Heart right ventricle (tissue), 16 donors: ENCODE measurements around the gene BRICD5. TPM values are rescaled to one million over a fixed set of nuclear protein-coding genes. Genes with fewer than 3 reads are reported as not detected.

Source experiments
- ATAC-seq, 8 donors: fragments of 200-7000 bp; cut with Tn5 transposase; one replicate each; pipeline ENCODE4 v1.9.1; 2020; ENCODE audit warnings: mild to moderate bottlenecking in 8 of 8, moderate library complexity in 8 of 8, moderate number of reproducible peaks in 1 of 8
- DNase-seq, 2 donors: peaks; one replicate each; pipeline ENCODE4 v3.0.0-alpha.2; 2020
- H3K27ac ChIP-seq, 10 donors: fragments of 200-600 bp; sonication (generic) in 2 of 10; one replicate each; pipeline versions ENCODE4 v1.5.0 to v1.8.0; 2020 to 2022; ENCODE audit warnings: mild to moderate bottlenecking in 3 of 10
- H3K27me3 ChIP-seq, 7 donors: fragments of 200-600 bp; one replicate each; pipeline ENCODE4 v1.8.0; 2021 to 2022; ENCODE audit warnings: mild to moderate bottlenecking in 2 of 7
- H3K36me3 ChIP-seq, 9 donors: fragments of 200-600 bp; sonication (generic) in 1 of 9; one replicate each; pipeline versions ENCODE4 v1.5.0 to v1.8.0; 2020 to 2022; ENCODE audit warnings: mild to moderate bottlenecking in 2 of 9
- H3K4me1 ChIP-seq, 9 donors: fragments of 200-600 bp; sonication (generic) in 1 of 9; one replicate each; pipeline versions ENCODE4 v1.5.0 to v1.8.0; 2020 to 2022; ENCODE audit warnings: mild to moderate bottlenecking in 4 of 9
- H3K4me3 ChIP-seq, 10 donors: fragments of 200-600 bp; sonication (generic) in 2 of 10; one replicate each; pipeline versions ENCODE4 v1.5.0 to v1.8.0; 2020 to 2022; ENCODE audit warnings: mild to moderate bottlenecking in 7 of 10, moderate library complexity in 2 of 10
- H3K9me3 ChIP-seq, 11 donors: fragments of 200-600 bp in 10 of 11; sonication (generic) in 2 of 11; one replicate each; pipeline versions ENCODE4 v1.5.0 to v1.8.0; 2013 to 2022; ENCODE audit warnings: mild to moderate bottlenecking in 2 of 11, control low read depth in 1 of 11, moderate library complexity in 1 of 11
- WGBS, 2 donors: extraction: QIAGEN DNeasy Blood & Tissue Kit; methylation state at CpG; one replicate each; pipeline ENCODE4 v1.1.7; 2013; ENCODE audit warnings: inconsistent platforms in 1 of 2; 5-methylcytosine and 5-hydroxymethylcytosine counted together
- intact Hi-C, 10 donors: fragments of 100-400 bp; cut with DNase I; formaldehyde crosslinking; loops; one replicate each; pipeline versions ENCODE4 v1.11.1 to v1.14.2; 2022
- polyA plus RNA-seq, 2 donors: library from polyadenylated mRNA; stranded (reverse); fragments of 200-250 nt; gene quantifications; one replicate each; pipeline ENCODE4 v1.2.3, GENCODE V29; 2013
- total RNA-seq, 10 donors: library from RNA; stranded (reverse); fragmentation: NEBNext Ultra II Directional in 3 of 10; extraction: Animal tissue kit (Norgen Biotek cat#: 25700) in 3 of 10; gene quantifications; one replicate each; pipeline versions ENCODE4 v1.2.1 to v1.2.4, GENCODE V29; 2021 to 2023
- TF ChIP-seq, protein P1 (sequence below), 9 donors: fragments of 200-600 bp; sonication (generic) in 2 of 9; IDR thresholded peaks; one replicate each; pipeline versions ENCODE4 v1.5.0 to v1.8.0; 2021 to 2022; ENCODE audit warnings: antibody characterized with exemption in 9 of 9, mild to moderate bottlenecking in 5 of 9, moderate library complexity in 1 of 9
- donor health status: Arrhythmogenic right ventricular cardiomyopathy.
- donor health status: ischemic (EF 13 %, LVEDD 7.1; RV severe dilation, severe dysfunction).
- donor health status: healthy with polysubstance abuse.
- donor health status: DM: no; HTN: yes; CAD: no.
- donor health status: DM: no; HTN: no; CAD: no.
- donor health status: ischemic (EF 25% LVEDD 6.9; RV normal size, moderate dysfunction).
- donor health status: ischemic (EF 25% LVEDD 5.7; RV mildly dilated, moderate dysfunction).
- donor health status: healthy.
- donor health status: DM: yes; HTN: yes; CAD: no.
- donor health status: Ischemic cardiomyopathy.
- donor health status: ischemic (EF 35%, LVEDD 5.7; RV mildly dilated, moderate dysfunction).
- donor health status: nonischemic (EF 11% LVEDD 7.7; RV severe dilation, severe dysfunction).
- donor health status: DM: yes; HTN: yes; CAD: no.
- donor health status: PGD.
- donor health status: ischemic (EF 29% LVEDD 5.4; RV normal size, mild dysfunction).
- donor health status: nonischemic (EF 23%, LVEDD 6.1; RV moderate dilation, normal function).

The BRICD5 gene
- total and polyA plus RNA-seq, 12 donors = 4.3 to 31.7 (median 7.7) TPM

DNA sequence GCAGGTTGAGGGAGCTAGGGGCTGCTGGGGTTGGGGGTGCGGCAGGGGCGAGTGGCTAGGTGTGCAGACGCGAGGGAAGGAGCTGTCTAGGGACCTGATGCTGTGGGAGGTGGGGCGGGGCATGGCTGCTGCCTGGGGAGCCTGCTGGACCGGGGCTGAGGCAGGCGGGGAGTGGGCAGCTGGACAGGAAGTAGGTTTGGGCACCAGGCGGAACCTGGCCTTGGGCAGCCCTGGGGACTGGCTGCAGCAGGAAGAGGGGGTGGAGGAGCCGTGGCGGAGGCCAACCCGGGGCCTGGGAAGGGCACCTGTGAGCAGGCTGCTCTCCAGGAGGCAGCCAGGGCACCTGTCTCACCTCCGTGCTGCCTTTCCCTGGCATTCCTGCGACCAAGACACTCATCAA is 19.7 kb upstream of the BRICD5 start:
- Histone ChIP-seq H3K27ac (no peak overlapping the region), H3K4me1 (peaks cover 0 to 13% (median 8%) of the 10 kb centered on the region in 9 donors), H3K36me3 (peaks cover 18 to 96% (median 53%) of the 10 kb centered on the region in 9 donors), H3K27me3 (peaks cover 0 to 2% (median 0%) of the 10 kb centered on the region in 7 donors), H3K9me3 (no peaks in the 10 kb centered on the region), H3K4me3 (no peak overlapping the region)
- TF ChIP-seq, protein P1, sequence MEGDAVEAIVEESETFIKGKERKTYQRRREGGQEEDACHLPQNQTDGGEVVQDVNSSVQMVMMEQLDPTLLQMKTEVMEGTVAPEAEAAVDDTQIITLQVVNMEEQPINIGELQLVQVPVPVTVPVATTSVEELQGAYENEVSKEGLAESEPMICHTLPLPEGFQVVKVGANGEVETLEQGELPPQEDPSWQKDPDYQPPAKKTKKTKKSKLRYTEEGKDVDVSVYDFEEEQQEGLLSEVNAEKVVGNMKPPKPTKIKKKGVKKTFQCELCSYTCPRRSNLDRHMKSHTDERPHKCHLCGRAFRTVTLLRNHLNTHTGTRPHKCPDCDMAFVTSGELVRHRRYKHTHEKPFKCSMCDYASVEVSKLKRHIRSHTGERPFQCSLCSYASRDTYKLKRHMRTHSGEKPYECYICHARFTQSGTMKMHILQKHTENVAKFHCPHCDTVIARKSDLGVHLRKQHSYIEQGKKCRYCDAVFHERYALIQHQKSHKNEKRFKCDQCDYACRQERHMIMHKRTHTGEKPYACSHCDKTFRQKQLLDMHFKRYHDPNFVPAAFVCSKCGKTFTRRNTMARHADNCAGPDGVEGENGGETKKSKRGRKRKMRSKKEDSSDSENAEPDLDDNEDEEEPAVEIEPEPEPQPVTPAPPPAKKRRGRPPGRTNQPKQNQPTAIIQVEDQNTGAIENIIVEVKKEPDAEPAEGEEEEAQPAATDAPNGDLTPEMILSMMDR (IDR thresholded peaks at IDR 0.05) = no peak
- intact Hi-C loops = no loop called here
- no peak for DNase-seq
- ATAC-seq = no peak
- WGBS, 2 donors = 89 to 91% methylated on average over 13 of the region's 13 CpGs

DNA sequence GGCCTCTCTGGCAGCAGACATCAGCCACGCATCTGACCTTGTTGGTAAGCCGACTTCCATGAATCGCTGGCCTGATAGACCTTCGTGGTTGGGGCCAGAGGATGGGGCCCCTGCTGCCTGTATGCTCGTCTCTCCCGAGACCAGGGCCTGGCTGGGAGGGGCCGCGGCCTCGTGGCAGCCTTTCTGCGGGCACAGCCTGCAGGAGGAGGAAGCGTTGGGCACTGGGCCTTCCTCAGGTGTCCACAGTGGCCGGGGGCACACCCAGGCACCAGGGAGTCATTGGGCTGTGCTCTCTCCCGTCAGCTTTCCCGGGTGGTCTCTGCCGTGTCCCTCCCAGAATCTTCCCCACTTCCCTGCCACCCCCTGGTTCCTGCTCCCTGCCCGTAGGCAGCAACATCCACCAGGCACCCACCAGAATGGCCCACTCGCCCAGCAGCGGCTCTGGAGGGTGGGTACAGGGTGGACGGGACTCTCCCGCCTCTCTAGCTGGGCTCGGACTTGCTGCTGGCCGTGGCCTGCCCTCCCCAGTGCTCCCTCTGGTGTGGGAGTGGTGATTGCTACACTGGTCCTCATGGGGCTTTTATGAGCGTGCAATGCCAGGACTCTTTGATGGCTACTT is 19.1 kb upstream of the BRICD5 start:
- no peak overlapping the region for H3K4me3 ChIP-seq
- H3K27me3 ChIP-seq = no peaks in the 10 kb centered on the region
- intact Hi-C loops = no loop called here
- H3K4me1 ChIP-seq = peaks cover 3 to 20% (median 14%) of the 10 kb centered on the region in 9 donors
- ATAC-seq = no peak
- H3K27ac ChIP-seq = no peak overlapping the region
- WGBS, 2 donors = 92% methylated on average over 23 of the region's 23 CpGs
- no peak for DNase-seq
- H3K36me3 ChIP-seq = peaks cover 18 to 90% (median 47%) of the 10 kb centered on the region in 9 donors
- H3K9me3 ChIP-seq = no peaks in the 10 kb centered on the region
- TF ChIP-seq, protein P1 (IDR thresholded peaks at IDR 0.05) = no peak

DNA sequence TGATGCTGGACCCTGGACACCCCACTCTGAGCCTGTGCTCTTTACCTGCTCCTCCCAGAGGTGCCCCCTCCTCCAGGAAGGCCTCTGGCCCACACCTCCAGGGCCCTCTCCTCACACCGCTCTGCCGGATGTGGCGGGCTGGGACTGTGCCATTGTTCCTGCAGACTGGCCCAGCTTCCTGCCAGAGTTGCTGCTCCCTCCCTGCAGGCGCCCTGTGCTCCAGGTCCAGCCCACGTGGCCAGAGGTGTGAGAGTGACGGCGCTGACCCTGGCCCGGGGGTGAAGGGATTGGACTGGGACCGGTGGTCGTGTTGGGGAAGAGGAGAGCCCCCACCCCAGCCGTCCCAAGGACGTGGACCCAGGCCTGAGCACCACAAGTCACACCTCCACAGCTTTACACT is 18.4 kb upstream of the BRICD5 start:
- peaks cover 16 to 83% (median 40%) of the 10 kb centered on the region in 9 donors for H3K36me3 ChIP-seq
- intact Hi-C loops = no loop called here
- no peak overlapping the region for H3K27ac ChIP-seq
- 89 to 93% methylated on average over 10 to 12 of the region's 12 CpGs for WGBS, 2 donors
- H3K4me1 ChIP-seq = peaks cover 10 to 26% (median 20%) of the 10 kb centered on the region in 9 donors
- no peak overlapping the region for H3K4me3 ChIP-seq
- no peaks in the 10 kb centered on the region for H3K27me3 ChIP-seq
- no peaks in the 10 kb centered on the region for H3K9me3 ChIP-seq
- DNase-seq = no peak
- TF ChIP-seq, protein P1 (IDR thresholded peaks at IDR 0.05) = no peak
- no peak for ATAC-seq

DNA sequence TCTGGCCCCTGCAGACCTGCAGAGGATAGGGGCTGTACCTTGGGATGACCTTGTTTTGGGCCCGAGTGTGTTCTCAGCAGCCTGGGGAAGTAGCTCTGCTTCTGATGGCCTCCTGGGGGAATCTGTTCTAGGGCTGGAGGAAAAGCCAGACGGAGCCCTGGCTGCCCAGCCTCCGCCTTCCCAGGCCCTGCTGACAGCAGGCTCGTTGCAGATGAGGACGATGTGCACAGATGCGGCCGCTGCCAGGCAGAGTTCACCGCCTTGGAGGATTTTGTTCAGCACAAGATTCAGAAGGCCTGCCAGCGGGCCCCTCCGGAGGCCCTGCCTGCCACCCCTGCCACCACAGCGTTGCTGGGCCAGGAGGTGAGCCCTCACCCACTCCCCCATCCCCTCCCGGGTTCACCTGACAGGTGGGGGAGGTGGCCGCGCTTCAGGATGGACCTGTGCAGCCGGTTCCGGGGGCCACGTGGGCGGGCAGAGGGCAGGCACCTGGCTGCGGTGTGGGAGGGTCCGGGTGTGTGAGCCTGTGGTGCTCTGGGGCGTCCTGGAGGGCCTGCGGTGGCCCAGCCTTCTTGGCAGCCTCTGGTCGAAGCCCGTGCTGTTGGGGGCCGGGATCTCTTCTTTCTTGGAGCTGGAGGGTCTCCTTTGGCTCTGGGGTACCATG is 17.6 kb upstream of the BRICD5 start:
- WGBS, 2 donors = 89 to 90% methylated on average over 24 to 25 of the region's 25 CpGs
- Histone ChIP-seq H3K36me3 (peaks cover 13 to 75% (median 38%) of the 10 kb centered on the region in 9 donors), H3K4me1 (peaks cover 10 to 27% (median 21%) of the 10 kb centered on the region in 9 donors), H3K9me3 (no peaks in the 10 kb centered on the region), H3K27me3 (no peaks in the 10 kb centered on the region), H3K4me3 (no peak overlapping the region), H3K27ac (no peak overlapping the region)
- TF ChIP-seq, protein P1 (IDR thresholded peaks at IDR 0.05) = no peak
- DNase-seq (no peak), ATAC-seq (no peak)
- intact Hi-C loops = no loop called here
